Hepatocyte (in vitro differentiated cells): ENCODE results near the gene BCAS4.

Source experiments
- CTCF ChIP-seq: fragments of 200-600 bp; sonication (generic); IDR thresholded peaks from 2 replicates; pipeline ENCODE4 v1.5.1; 2016; ENCODE audit warnings: antibody characterized with exemption, mild to moderate bottlenecking; ENCODE audit not compliant: poor library complexity
- EZH2 ChIP-seq: fragments of 200-600 bp; sonication (generic); IDR thresholded peaks from 2 replicates; pipeline ENCODE4 v1.6.1; 2016; ENCODE audit warnings: antibody characterized with exemption, mild to moderate bottlenecking, borderline replicate concordance
- EZH2phosphoT487 ChIP-seq: fragments of 200-600 bp; sonication (generic); IDR thresholded peaks from one replicate; pipeline ENCODE4 v1.6.1; 2018; ENCODE audit warnings: antibody characterized with exemption, mild to moderate bottlenecking, low read depth, moderate library complexity; ENCODE audit not compliant: unreplicated experiment, severe bottlenecking

DNA sequence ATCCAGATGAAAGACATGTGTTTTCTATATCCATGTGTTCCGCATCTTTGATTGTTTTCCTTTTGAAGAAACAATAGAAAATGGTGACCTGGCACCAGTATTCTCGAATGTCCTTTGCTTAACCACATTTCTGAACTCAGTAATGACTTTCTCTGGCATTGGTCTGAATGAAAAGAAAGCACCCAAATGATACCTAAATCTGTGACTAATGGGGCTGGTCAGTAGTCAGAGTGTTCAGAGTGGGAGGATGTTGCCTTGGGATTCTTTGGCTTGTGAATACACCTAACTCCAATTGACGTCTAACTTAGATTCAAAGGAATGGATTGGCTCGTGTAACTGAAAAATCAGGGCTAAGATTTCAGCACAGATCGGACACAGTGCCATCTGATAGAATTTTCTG is 36.4 kb upstream of the BCAS4 start:
- no peak for TF ChIP-seq CTCF
- TF ChIP-seq EZH2: no peak
- TF ChIP-seq EZH2phosphoT487: no peak
